ENCODE measurements around the gene ZEB2. TPM values are rescaled to one million over a fixed set of nuclear protein-coding genes. Genes with fewer than 3 reads are reported as not detected.

ZEB2 gene
- total and polyA plus RNA-seq, 2 donors (not counting 3 experiments of a cell fraction or from before 2014, with no cell fraction given): 17.9 to 49.6 TPM

GRCh38 chr2:144553379-144553778, 33.5 kb upstream of the ZEB2 start:
- H4K20me1 ChIP-seq (replicated peaks; ENCODE audit: control insufficient read depth, extremely low read depth, insufficient read depth, low read length): no peaks in the 10 kb centered on the region
- no peaks in the 10 kb centered on the region for H3K79me2 ChIP-seq (ENCODE audit: control insufficient read depth, insufficient read depth, low read length)
- no peaks in the 10 kb centered on the region for H3K36me3 ChIP-seq (ENCODE audit: control insufficient read depth in 2 of 2, extremely low read depth in 1 of 2, insufficient read depth in 2 of 2, low read length in 2 of 2)
- POLR2A ChIA-PET: interaction anchor here (0.6 kb wide), 1 partner anchor 15 kb away, joined by 4 read pairs; no protein-coding TSS in a partner anchor
- no peak for TF ChIP-seq FOS (IDR thresholded peaks at IDR 0.05; ENCODE audit: borderline replicate concordance, insufficient read depth, low read length)
- no peak for TF ChIP-seq EZH2 (IDR thresholded peaks at IDR 0.05; ENCODE audit: borderline replicate concordance, low read depth, low read length, severe bottlenecking)
- TF ChIP-seq POLR2AphosphoS5 (IDR thresholded peaks at IDR 0.05; ENCODE audit: insufficient read depth, low read depth, low read length): no peak
- TF ChIP-seq, protein P1, sequence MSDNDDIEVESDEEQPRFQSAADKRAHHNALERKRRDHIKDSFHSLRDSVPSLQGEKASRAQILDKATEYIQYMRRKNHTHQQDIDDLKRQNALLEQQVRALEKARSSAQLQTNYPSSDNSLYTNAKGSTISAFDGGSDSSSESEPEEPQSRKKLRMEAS (IDR thresholded peaks at IDR 0.05; ENCODE audit: insufficient read depth, insufficient read length): no peak
- no peak for TF ChIP-seq JUN (IDR thresholded peaks at IDR 0.05; ENCODE audit: borderline replicate concordance, insufficient read depth, insufficient read length, low read depth)
- no peak for TF ChIP-seq GATA2 (IDR thresholded peaks at IDR 0.05; ENCODE audit: insufficient read depth, insufficient read length, low read depth, low read length)
- TF ChIP-seq MYC (IDR thresholded peaks at IDR 0.05; ENCODE audit: low read depth, low read length): no peak
- TF ChIP-seq POLR2A (IDR thresholded peaks at IDR 0.05; ENCODE audit: low read depth, low read length): no peak
- TF ChIP-seq, protein P2, sequence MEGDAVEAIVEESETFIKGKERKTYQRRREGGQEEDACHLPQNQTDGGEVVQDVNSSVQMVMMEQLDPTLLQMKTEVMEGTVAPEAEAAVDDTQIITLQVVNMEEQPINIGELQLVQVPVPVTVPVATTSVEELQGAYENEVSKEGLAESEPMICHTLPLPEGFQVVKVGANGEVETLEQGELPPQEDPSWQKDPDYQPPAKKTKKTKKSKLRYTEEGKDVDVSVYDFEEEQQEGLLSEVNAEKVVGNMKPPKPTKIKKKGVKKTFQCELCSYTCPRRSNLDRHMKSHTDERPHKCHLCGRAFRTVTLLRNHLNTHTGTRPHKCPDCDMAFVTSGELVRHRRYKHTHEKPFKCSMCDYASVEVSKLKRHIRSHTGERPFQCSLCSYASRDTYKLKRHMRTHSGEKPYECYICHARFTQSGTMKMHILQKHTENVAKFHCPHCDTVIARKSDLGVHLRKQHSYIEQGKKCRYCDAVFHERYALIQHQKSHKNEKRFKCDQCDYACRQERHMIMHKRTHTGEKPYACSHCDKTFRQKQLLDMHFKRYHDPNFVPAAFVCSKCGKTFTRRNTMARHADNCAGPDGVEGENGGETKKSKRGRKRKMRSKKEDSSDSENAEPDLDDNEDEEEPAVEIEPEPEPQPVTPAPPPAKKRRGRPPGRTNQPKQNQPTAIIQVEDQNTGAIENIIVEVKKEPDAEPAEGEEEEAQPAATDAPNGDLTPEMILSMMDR (IDR thresholded peaks at IDR 0.05; ENCODE audit: extremely low read depth in 1 of 2, insufficient read depth in 1 of 2, low read depth in 1 of 2, low read length in 2 of 2): no peak
- peaks cover 5% of the 10 kb centered on the region for H3K4me1 ChIP-seq (ENCODE audit: control insufficient read depth, extremely low read depth, insufficient read depth, low read length)
- FAIRE-seq (peak; percentile 75), DNase-seq (ENCODE audit: low read depth, low spot score) (peak; percentile 51)
- H3K4me3 ChIP-seq (replicated peaks in 1 of 3; ENCODE audit: insufficient read depth in 1 of 3, low read depth in 1 of 3, low read length in 3 of 3): no peak overlapping the region
- H3K9me3 ChIP-seq (replicated peaks; ENCODE audit: control insufficient read depth, insufficient read depth, low read length): no peaks in the 10 kb centered on the region
- H3K9me1 ChIP-seq (replicated peaks; ENCODE audit: control insufficient read depth, extremely low read depth, insufficient read depth, low read length): no peaks in the 10 kb centered on the region
- H3K27me3 ChIP-seq (ENCODE audit: control insufficient read depth in 2 of 2, insufficient read depth in 2 of 2, low read length in 2 of 2): no peaks in the 10 kb centered on the region
- CTCF ChIA-PET: interaction anchor here (1.4 to 1.5 kb wide), 2 partner anchors 16 to 25 kb away, joined by 3 to 4 read pairs; no protein-coding TSS in a partner anchor
- H2AFZ ChIP-seq (ENCODE audit: low read depth, low read length): no peak overlapping the region
- no TSS peak for BruUV-seq (replicated peaks)
- peak overlapping the region; percentile 3 for H3K27ac ChIP-seq (ENCODE audit: insufficient read depth, low read depth, low read length)
- dilution Hi-C loops (cut with MboI; ENCODE audit: extremely low pct_ligation_motif_present, low sequenced_read_pairs): no loop called here
- intact Hi-C loops (cut with micrococcal nuclease): no loop called here
- H3K4me2 ChIP-seq (ENCODE audit: insufficient read depth, low read length): no peak overlapping the region
- H3K9ac ChIP-seq (replicated peaks; ENCODE audit: extremely low read depth, insufficient read depth, low read length): no peak overlapping the region

All from endothelial cell of umbilical vein (primary cell).